SH-SY5Y (cell line): Measurements from ENCODE around the gene OMA1.
A peak's percentile ranks its signal among the peaks of the same experiment; 100 is the strongest.

Experiments
- GATA2 ChIP-seq: IDR thresholded peaks from 2 replicates; pipeline ENCODE4 v1.6.1; 2011; ENCODE audit warnings: mild to moderate bottlenecking, low read depth, low read length
- GATA3 ChIP-seq: IDR thresholded peaks from 2 replicates; pipeline ENCODE4 v1.6.1; 2011; ENCODE audit warnings: low read depth, mild to moderate bottlenecking, low read length, moderate library complexity

OMA1 gene

GRCh38 chr1:58459911-58460310 is 86.6 kb downstream of the OMA1 start:
- TF ChIP-seq GATA2 (no peak), GATA3 (no peak)

- TF ChIP-seq GATA3 = no peak
- TF ChIP-seq GATA2 = no peak
These were observed 89.4 kb downstream of the OMA1 start for GRCh38 chr1:58457023-58457635.

DNA sequence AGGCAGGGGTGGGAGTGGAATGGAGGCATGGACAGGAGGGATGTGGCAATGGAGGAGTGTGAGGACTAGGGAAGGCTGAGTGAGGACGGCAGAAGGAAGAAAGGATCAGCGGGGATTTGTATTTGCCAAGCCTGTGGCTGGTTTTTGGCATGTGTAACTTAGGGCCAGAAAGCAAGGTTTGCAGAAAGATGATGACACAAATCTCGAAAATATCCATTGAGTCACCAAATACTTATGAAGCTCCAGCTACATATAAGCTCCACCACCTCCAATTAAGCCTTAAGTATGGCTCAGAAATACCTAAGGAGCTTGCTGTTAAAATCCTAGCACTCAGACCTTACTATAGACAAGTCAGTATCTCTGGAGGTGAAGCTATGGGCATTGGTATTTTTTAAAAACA is 90.1 kb downstream of the OMA1 start:
- no peak for TF ChIP-seq GATA2

DNA sequence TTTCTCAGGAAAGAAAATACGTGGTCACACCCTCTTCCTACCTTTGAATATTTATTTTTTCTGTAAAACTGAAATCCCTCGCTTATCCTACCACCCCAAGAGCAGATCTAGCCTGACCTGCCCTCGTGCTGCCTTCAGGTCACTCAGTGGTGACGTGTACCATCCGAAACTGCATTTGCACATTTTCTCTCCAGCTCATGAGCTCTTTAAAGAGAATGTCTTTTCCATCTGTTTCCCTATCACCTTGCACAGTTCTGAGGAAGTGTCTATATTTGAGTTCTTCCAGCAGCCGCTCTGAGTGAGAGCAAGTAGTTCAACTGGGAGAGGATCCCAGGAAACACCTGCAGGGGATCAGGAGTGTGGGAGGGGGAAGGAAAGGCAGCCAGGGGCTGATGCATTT is 91.7 kb downstream of the OMA1 start:
- no peak for TF ChIP-seq GATA3
- TF ChIP-seq GATA2 = no peak

DNA sequence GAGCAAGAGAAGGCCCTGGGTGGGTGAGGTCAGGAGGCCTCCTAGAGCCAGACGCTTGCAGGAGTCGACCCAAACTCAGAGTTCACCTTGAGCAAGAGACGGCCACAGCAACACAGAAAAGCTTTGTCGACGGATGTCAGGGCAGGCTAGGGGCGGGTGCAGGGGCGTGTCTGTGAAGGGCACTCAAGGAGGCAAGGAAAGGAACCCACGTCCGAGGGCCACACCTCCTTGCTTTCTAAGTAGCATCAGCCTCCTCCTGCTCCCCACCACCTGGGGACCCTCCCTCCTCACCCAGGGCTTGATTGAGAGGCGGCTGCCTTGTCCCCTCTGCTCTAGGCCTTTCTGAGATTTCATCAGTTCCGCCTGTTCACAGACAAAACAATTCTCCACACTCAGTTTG is 92.1 kb downstream of the OMA1 start:
- TF ChIP-seq GATA2 = no peak

DNA sequence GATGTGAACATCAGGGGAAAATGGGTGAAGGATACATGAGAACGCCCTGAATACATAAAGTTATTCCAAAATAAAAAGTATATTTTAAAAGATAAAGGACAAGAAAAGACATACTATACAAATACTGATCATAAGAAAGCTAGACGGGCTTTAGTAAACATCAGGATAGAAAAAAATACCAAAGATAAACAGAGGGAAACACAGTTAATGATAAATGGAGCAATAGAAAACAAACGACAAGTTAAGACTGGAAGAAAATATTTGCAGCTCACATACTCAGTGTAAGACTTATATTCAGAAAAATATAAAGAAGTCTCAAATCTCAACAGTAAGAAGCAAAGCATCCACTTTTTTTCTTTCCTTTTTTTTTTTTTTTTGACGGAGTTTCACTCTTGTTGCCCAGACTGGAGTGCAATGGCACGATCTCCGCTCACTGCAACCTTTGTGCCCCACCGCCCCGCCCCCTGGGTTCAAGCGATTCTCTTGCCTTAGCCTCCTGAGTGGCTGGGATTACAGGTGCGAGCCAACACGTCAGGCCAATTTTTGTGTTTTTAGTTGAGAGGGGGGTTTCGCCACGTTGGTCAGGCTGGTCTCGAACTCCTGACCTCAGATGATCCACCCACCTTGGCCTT is 94.8 kb downstream of the OMA1 start:
- TF ChIP-seq GATA2 = no peak
- TF ChIP-seq GATA3 = no peak

- TF ChIP-seq GATA3 = peak; percentile 49; the same call in 1 of the 2 replicates
- peak; percentile 34; the same call in 1 of the 2 replicates for TF ChIP-seq GATA2
These were observed 98.6 kb downstream of the OMA1 start for GRCh38 chr1:58447886-58448285.

- TF ChIP-seq GATA2 (no peak), GATA3 (no peak)
These were observed 99.5 kb downstream of the OMA1 start for GRCh38 chr1:58447042-58447441.

- TF ChIP-seq GATA2 (no peak), GATA3 (no peak)
These were observed 100.2 kb downstream of the OMA1 start for GRCh38 chr1:58446368-58446767.

- TF ChIP-seq GATA3 (no peak), GATA2 (no peak)
These were observed 102.3 kb downstream of the OMA1 start for GRCh38 chr1:58443986-58444868.

- peak; percentile 59 for TF ChIP-seq GATA2
- no peak for TF ChIP-seq GATA3
These were observed 104.4 kb downstream of the OMA1 start for GRCh38 chr1:58442114-58442513.

DNA sequence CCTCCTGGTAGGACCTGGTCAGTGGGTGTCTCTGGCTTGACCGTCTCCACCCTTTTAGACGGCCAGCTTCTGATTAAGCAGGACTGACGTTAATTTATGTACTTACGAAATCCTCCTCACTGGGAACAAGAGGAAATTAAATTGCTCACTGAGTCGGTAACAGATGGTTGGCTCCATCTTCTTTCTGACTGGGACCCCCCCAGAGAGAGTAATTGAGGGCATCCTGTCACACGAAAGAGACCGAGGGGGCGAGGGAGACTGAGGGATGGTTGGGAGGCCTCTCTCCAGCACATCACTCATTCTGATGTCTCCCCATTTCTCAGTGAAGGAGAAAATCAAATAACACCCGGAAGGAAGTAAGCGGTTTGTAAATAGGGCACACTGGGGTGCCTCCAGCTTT is 104.8 kb downstream of the OMA1 start:
- TF ChIP-seq GATA3 (no peak), GATA2 (no peak)

DNA sequence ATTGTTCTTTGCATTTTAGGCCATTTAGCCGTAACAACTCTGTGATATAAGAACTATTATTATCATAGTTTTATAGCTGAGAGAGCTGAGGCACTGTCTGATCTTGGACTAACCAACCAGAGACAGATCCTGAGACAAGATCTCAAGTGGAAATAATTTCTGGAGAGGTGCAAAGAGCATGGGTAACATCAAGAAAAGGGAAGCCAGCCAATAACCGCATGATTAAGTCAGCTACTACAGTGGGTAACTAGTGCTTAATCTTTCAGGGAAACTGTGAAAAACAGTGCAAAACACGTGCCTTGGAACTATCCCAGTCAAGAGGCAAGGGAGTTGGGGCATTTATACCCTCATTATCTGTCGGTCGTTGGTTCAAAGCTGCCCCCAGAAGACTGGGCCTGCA is 105.8 kb downstream of the OMA1 start:
- TF ChIP-seq GATA2 (no peak), GATA3 (no peak)

- TF ChIP-seq GATA3 (no peak), GATA2 (no peak)
These were observed 106.6 kb downstream of the OMA1 start for GRCh38 chr1:58439946-58440345.

DNA sequence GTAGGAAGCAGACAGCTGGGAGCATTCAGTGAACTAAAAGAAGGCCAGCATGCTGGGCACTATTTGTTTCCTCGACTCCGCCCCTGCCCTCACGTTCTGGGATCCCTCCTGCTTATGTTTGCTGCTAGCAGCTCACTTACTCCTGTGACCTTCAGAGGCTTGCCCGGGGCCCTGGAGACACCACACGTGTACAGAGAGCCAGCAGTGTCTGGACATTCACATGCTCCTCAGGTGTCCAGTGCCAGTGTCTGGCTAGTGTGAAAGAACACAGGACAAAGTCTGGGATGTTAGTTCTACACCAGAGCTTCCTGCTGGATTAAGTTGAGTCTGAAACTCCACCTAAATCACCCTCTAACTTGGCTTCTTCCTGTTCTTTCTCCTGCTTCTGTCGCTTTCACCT is 108.1 kb downstream of the OMA1 start:
- TF ChIP-seq GATA3 (no peak), GATA2 (no peak)
